B cell (primary cell): Measurements from ENCODE around the gene LGALS4. TPM values are rescaled to one million over a fixed set of nuclear protein-coding genes. Genes with fewer than 3 reads are reported as not detected.
"Not testable (repeated sequence)": the region's sequence is repeated elsewhere in the genome, so short reads cannot be mapped to it uniquely, and the experiment has no call there.

Source experiments
- ATAC-seq: fragments of 200-7000 bp; cut with Tn5 transposase; one replicate; pipeline ENCODE4 v1.10.0; 2021; ENCODE audit warnings: low read depth, mild to moderate bottlenecking, moderate number of reproducible peaks, moderate library complexity
- CTCF ChIA-PET: fragments of 350-600 bp; sonication (Branson Sonifier 250); formaldehyde crosslinking; loops from one replicate; lab custom pipeline; 2021; ENCODE audit warnings: antibody characterized with exemption, inconsistent platforms; lab: Charles Lee
- POLR2A ChIA-PET: fragments of 350-600 bp; sonication (Branson Sonifier 250); formaldehyde crosslinking; loops from one replicate; lab custom pipeline; 2021; ENCODE audit warnings: antibody characterized with exemption; lab: Charles Lee
- DNase-seq: peaks from one replicate; pipeline ENCODE4 v3.0.0; 2013
- H2AFZ ChIP-seq: 2 replicates; pipeline ENCODE4 v1.6.1; 2012; ENCODE audit warnings: mild to moderate bottlenecking, low read depth, low read length; ENCODE audit not compliant: insufficient read depth, poor library complexity, severe bottlenecking
- H3K27ac ChIP-seq, 2 donors: 1 replicate in 1 of 2; 2 replicates in 1 of 2; pipeline ENCODE4 v1.5.1; 2012 to 2013; ENCODE audit warnings: low read length in 2 of 2, mild to moderate bottlenecking in 2 of 2, moderate library complexity in 1 of 2
- H3K27me3 ChIP-seq, 4 experiments: fragments of 200-600 bp in 1 of 4; sonication (generic) in 1 of 4; replicated peaks in 1 of 4; 1 replicate in 2 of 4; 2 replicates in 2 of 4; pipeline versions ENCODE4 v1.6.1 to v1.7.0; 2013 to 2016; ENCODE audit warnings: low read length in 3 of 4, mild to moderate bottlenecking in 2 of 4, mixed read lengths in 1 of 4, moderate library complexity in 1 of 4; ENCODE audit not compliant: insufficient read depth in 4 of 4, control insufficient read depth in 3 of 4; ENCODE audit errors: control extremely low read depth in 1 of 4
- H3K36me3 ChIP-seq, 2 experiments: replicated peaks in 1 of 2; 1 replicate in 1 of 2; 2 replicates in 1 of 2; pipeline versions ENCODE4 v1.6.1 to v1.7.1; 2013; ENCODE audit warnings: low read length in 1 of 2; ENCODE audit not compliant: insufficient read depth in 2 of 2, control insufficient read depth in 1 of 2; ENCODE audit errors: control extremely low read depth in 1 of 2, extremely low read depth in 1 of 2
- H3K4me1 ChIP-seq, 2 donors: fragments of 200-600 bp in 1 of 2; sonication (generic) in 1 of 2; 1 replicate in 1 of 2; 2 replicates in 1 of 2; pipeline versions ENCODE4 v1.5.1 to v1.6.1; 2013 to 2017; ENCODE audit warnings: low read length in 2 of 2; ENCODE audit not compliant: control insufficient read depth in 2 of 2, insufficient read depth in 2 of 2
- H3K4me2 ChIP-seq: replicated peaks from 2 replicates; pipeline ENCODE3; 2012; ENCODE audit warnings: mild to moderate bottlenecking, low read depth, low read length; ENCODE audit not compliant: poor library complexity, severe bottlenecking
- H3K4me3 ChIP-seq, 5 experiments: fragments of 200-600 bp in 1 of 5; sonication (generic) in 1 of 5; 1 replicate in 3 of 5; 2 replicates in 2 of 5; pipeline versions ENCODE4 v1.5.1 to v1.7.0; 2011 to 2016; ENCODE audit warnings: low read length in 4 of 5, mild to moderate bottlenecking in 4 of 5, low read depth in 2 of 5, control low read depth in 1 of 5, moderate library complexity in 1 of 5; ENCODE audit not compliant: insufficient read depth in 1 of 5; ENCODE audit errors: control extremely low read depth in 1 of 5, extremely low read depth in 1 of 5
- H3K79me2 ChIP-seq: fragments of 200-600 bp; sonication (generic); one replicate; pipeline ENCODE4 v1.6.0; 2016; ENCODE audit warnings: low read length; ENCODE audit not compliant: control insufficient read depth, insufficient read depth
- H3K9ac ChIP-seq: fragments of 200-600 bp; sonication (generic); 2 replicates; pipeline ENCODE4 v1.6.1; 2017; ENCODE audit warnings: mild to moderate bottlenecking, low read length, moderate library complexity
- H3K9me3 ChIP-seq, 3 donors: one replicate each; pipeline versions ENCODE4 v1.6.1 to v1.7.1; 2013; ENCODE audit warnings: low read length in 2 of 3; ENCODE audit not compliant: control insufficient read depth in 2 of 3, insufficient read depth in 1 of 3; ENCODE audit errors: control extremely low read depth in 1 of 3
- H4K20me1 ChIP-seq: 2 replicates; pipeline ENCODE4 v1.6.0; 2012; ENCODE audit warnings: mild to moderate bottlenecking, low read length; ENCODE audit not compliant: insufficient read depth, control insufficient read depth, poor library complexity, severe bottlenecking
- H3K27ac Mint-ChIP-seq: one replicate; pipeline ENCODE4 v1.8.0; 2021; ENCODE audit warnings: mixed read lengths
- H3K27me3 Mint-ChIP-seq: one replicate; pipeline ENCODE4 v1.8.0; 2021; ENCODE audit warnings: mixed read lengths
- H3K4me1 Mint-ChIP-seq: one replicate; pipeline ENCODE4 v1.8.0; 2021; ENCODE audit warnings: mixed read lengths
- H3K4me3 Mint-ChIP-seq: one replicate; pipeline ENCODE4 v1.8.0; 2021; ENCODE audit warnings: mixed read lengths
- H3K9me3 Mint-ChIP-seq: one replicate; pipeline ENCODE4 v1.8.0; 2022; ENCODE audit warnings: mixed read lengths; ENCODE audit not compliant: insufficient read depth
- EZH2 ChIP-seq: IDR thresholded peaks from 2 replicates; pipeline ENCODE4 v1.6.1; 2012; ENCODE audit warnings: borderline replicate concordance, low read depth, mild to moderate bottlenecking, moderate library complexity, low read length; ENCODE audit not compliant: insufficient read depth, poor library complexity, severe bottlenecking
- WGBS: methylation state at CpG from one replicate; pipeline ENCODE4 v1.1.5; 2013; ENCODE audit warnings: missing lambda C conversion rate; ENCODE audit not compliant: insufficient coverage; 5-methylcytosine and 5-hydroxymethylcytosine counted together
- intact Hi-C: fragments of 100-400 bp; cut with micrococcal nuclease; formaldehyde crosslinking; loops from one replicate; pipeline ENCODE4 v1.10.0; 2022
- polyA minus RNA-seq: library from RNA; depleted of rRNA, polyadenylated mRNA; stranded (reverse); fragments of >200 nt; gene quantifications from 2 replicates; pipeline ENCODE4 v1.2.3, GENCODE V29; 2012
- polyA plus RNA-seq: library from polyadenylated mRNA; depleted of rRNA; stranded (reverse); fragments of >200 nt; gene quantifications from 2 replicates; pipeline ENCODE4 v1.2.3, GENCODE V29; 2012
- total RNA-seq, 2 donors: library from RNA; stranded (reverse); fragments of 120-200 nt in 1 of 2; gene quantifications; 1 replicate in 1 of 2; 2 replicates in 1 of 2; pipeline versions ENCODE4 v1.2.3 to v1.2.4, GENCODE V29; 2013 to 2022
- TF ChIP-seq, protein P1 (sequence below): fragments of 200-600 bp; IDR thresholded peaks from one replicate; pipeline ENCODE4 v1.8.0; 2022; ENCODE audit warnings: antibody characterized with exemption, mild to moderate bottlenecking

LGALS4 gene
- 6.9 and 8.4 TPM in 2 replicates for total RNA-seq
- total RNA-seq (2013), result 1.9 TPM
- 5.2 and 5.4 TPM in 2 replicates for polyA plus RNA-seq
- 0.43 and 1.3 TPM in 2 replicates for polyA minus RNA-seq

GRCh38 chr19:38812841-38813320 is at the start of gene LGALS4:
Gene LGALS4, minus strand, starts transcription at chr19:38812945. Its CDS starts 59 bp downstream, at chr19:38812886.
- Histone ChIP-seq H3K4me1 (no peaks in the 10 kb centered on the region), H2AFZ (no peak within 1 kb of the TSS), H3K9me3 (no peaks in the 10 kb centered on the region), H3K4me2 (no peak within 1 kb of the TSS), H3K4me3 (no peak within 1 kb of the TSS), H3K27me3 (no peaks in the 10 kb centered on the region), H3K79me2 (no peaks in the 10 kb centered on the region), H3K9ac (no peak within 1 kb of the TSS), H3K27ac (no peak within 1 kb of the TSS), H3K36me3 (peaks cover 0 to 30% of the 10 kb centered on the region in 2 experiments), H4K20me1 (peaks cover 6% of the 10 kb centered on the region)
- Mint-ChIP-seq H3K4me1 (no peaks in the 10 kb centered on the region), H3K27me3 (no peaks in the 10 kb centered on the region), H3K4me3 (no peak within 1 kb of the TSS), H3K9me3 (no peaks in the 10 kb centered on the region), H3K27ac (peak within 1 kb of the TSS; percentile 32)
- intact Hi-C loops, result no loop called here
- ChIA-PET CTCF (interaction anchor here (1.8 kb wide), 1 partner anchor 75 kb away, joined by 5 read pairs; no protein-coding TSS in a partner anchor), POLR2A (no interaction called here)
- TF ChIP-seq EZH2, result no peak
- WGBS, result 91% methylated on average over 13 of the region's 15 CpGs
- DNase-seq, result no peak
- no peak for ATAC-seq

GRCh38 chr19:38861368-38861767 is 48.6 kb upstream of the LGALS4 start:
- TF ChIP-seq EZH2, result no peak
- TF ChIP-seq, protein P1, sequence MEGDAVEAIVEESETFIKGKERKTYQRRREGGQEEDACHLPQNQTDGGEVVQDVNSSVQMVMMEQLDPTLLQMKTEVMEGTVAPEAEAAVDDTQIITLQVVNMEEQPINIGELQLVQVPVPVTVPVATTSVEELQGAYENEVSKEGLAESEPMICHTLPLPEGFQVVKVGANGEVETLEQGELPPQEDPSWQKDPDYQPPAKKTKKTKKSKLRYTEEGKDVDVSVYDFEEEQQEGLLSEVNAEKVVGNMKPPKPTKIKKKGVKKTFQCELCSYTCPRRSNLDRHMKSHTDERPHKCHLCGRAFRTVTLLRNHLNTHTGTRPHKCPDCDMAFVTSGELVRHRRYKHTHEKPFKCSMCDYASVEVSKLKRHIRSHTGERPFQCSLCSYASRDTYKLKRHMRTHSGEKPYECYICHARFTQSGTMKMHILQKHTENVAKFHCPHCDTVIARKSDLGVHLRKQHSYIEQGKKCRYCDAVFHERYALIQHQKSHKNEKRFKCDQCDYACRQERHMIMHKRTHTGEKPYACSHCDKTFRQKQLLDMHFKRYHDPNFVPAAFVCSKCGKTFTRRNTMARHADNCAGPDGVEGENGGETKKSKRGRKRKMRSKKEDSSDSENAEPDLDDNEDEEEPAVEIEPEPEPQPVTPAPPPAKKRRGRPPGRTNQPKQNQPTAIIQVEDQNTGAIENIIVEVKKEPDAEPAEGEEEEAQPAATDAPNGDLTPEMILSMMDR, result no peak
- H3K27ac ChIP-seq, result no peak overlapping the region
- Mint-ChIP-seq H3K4me1 (peaks cover 69% of the 10 kb centered on the region), H3K4me3 (no peak overlapping the region), H3K27me3 (no peaks in the 10 kb centered on the region), H3K27ac (no peak overlapping the region), H3K9me3 (no peaks in the 10 kb centered on the region)
- H3K27me3 ChIP-seq, result no peaks in the 10 kb centered on the region
- H3K4me2 ChIP-seq, result no peak overlapping the region
- intact Hi-C loops, result loop anchor here (10.0 kb wide), 1 partner anchor 543 kb away; the partner anchor contains the start of gene ZFP36
- H3K9me3 ChIP-seq, result peaks cover 0 to 7% (median 0%) of the 10 kb centered on the region in 3 donors
- H3K9ac ChIP-seq, result no peak overlapping the region
- peaks cover 67 to 94% of the 10 kb centered on the region in 2 donors for H3K4me1 ChIP-seq
- no peak for ATAC-seq
- POLR2A ChIA-PET, result interaction anchor here (0.6 to 1.7 kb wide), 6 partner anchors 8 to 598 kb away, joined by 3 to 14 read pairs (median 4); no protein-coding TSS in a partner anchor
- H3K4me3 ChIP-seq, result no peak overlapping the region
- peaks cover 4% of the 10 kb centered on the region for H3K79me2 ChIP-seq
- no peak overlapping the region for H2AFZ ChIP-seq
- CTCF ChIA-PET, result interaction anchor here (1.0 to 6.8 kb wide), 5 partner anchors 8 to 17 kb away, joined by 4 to 62 read pairs (median 5); partner anchors contain the start of gene RINL
- no peak for DNase-seq
- 100% methylated on average over 2 of the region's 3 CpGs for WGBS
- H4K20me1 ChIP-seq, result no peaks in the 10 kb centered on the region
- H3K36me3 ChIP-seq, result no peaks in the 10 kb centered on the region

DNA sequence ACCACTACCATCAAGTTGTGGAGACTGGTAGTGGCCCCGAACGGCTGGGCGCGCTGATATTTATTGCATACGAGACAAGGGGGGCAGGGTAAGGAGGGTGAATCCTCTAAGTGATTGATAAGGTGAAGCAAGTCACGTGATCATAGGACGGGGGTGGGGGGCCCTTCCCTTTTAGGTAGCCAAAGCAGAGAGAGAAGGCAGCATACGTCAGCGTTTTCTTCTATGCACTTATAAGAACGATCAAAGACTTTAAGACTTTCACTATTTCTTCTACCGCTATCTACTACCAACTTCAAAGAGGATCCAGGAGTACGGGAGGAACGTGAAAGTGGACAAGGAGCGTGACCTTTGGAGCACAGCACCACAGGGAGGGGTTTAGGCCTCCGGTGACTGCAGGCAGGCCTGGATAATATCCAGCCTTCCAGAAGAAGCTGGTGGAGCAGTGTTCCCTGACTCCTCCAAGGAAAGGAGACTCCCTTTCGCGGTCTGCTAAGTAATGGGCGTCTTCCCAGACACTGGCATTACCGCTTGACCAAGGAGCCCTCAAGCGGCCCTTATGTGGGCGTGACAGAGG is 47.0 kb upstream of the LGALS4 start:
- intact Hi-C loops, result loop anchor here (10.0 kb wide), 1 partner anchor 545 kb away; the partner anchor contains the start of gene ZFP36

More for the DNA sequence above, 47.0 kb upstream of the LGALS4 start:
- ChIA-PET CTCF (interaction anchor here (1.0 to 3.1 kb wide), 4 partner anchors 10 to 28 kb away, joined by 3 to 23 read pairs (median 4); partner anchors contain the start of gene RINL), POLR2A (interaction anchor here (1.2 to 2.8 kb wide), 4 partner anchors 10 to 90 kb away, joined by 3 to 13 read pairs (median 8); partner anchors contain the start of genes HNRNPL and RINL)
- not testable (repeated sequence) for H3K27ac ChIP-seq, H3K4me3 Mint-ChIP-seq, H3K9ac ChIP-seq, DNase-seq, H3K4me3 ChIP-seq, H3K79me2 ChIP-seq, H3K9me3 Mint-ChIP-seq, ATAC-seq, H2AFZ ChIP-seq, H3K27me3 ChIP-seq, H3K9me3 ChIP-seq, H3K36me3 ChIP-seq, H4K20me1 ChIP-seq, H3K27me3 Mint-ChIP-seq, H3K4me2 ChIP-seq
- peak overlapping the region; percentile 62 for H3K27ac Mint-ChIP-seq
- peaks cover 51 to 81% of the 10 kb centered on the region in 2 donors for H3K4me1 ChIP-seq
- peaks cover 58% of the 10 kb centered on the region for H3K4me1 Mint-ChIP-seq
- WGBS, result 98% methylated on average over 8 of the region's 21 CpGs
